ENCODE results near the gene CTNNA3. TPM values are rescaled to one million over a fixed set of nuclear protein-coding genes. Genes with fewer than 3 reads are reported as not detected.
"Not testable (repeated sequence)": the region's sequence is repeated elsewhere in the genome, so short reads cannot be mapped to it uniquely, and the experiment has no call there.

Gene CTNNA3
- polyA plus RNA-seq, 1 experiment: 0.26 TPM

DNA sequence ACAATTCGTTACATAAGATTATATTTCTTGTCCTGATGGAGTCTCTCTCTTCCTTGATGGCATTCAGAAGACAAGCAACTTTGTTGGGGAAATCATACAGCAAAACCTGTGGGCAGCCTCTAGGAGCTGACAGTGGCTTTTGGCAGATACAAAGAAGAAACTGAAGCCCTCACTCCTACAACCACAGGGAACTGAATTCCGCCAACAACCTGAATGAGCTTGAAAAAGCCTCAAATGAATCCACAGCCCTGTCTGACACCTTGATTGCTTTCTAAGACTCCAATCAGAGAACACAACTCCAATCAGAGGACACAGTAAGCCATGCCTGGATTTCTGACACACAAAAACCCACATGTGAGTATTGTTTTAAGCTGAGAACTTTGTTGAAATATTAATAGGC is 1346.9 kb downstream of the CTNNA3 start:
- Histone ChIP-seq H3K27ac (ENCODE audit: low read depth, low read length) (no peak overlapping the region), H3K27me3 (ENCODE audit: control insufficient read depth, insufficient read depth, low read length) (no peaks in the 10 kb centered on the region), H3K9me3 (ENCODE audit: control insufficient read depth, insufficient read depth, low read length) (no peaks in the 10 kb centered on the region), H3K4me3 (ENCODE audit: low read depth, low read length) (no peak overlapping the region)
- ChIA-PET CTCF (no interaction called here), POLR2A (no interaction called here)
- TF ChIP-seq, protein P1, sequence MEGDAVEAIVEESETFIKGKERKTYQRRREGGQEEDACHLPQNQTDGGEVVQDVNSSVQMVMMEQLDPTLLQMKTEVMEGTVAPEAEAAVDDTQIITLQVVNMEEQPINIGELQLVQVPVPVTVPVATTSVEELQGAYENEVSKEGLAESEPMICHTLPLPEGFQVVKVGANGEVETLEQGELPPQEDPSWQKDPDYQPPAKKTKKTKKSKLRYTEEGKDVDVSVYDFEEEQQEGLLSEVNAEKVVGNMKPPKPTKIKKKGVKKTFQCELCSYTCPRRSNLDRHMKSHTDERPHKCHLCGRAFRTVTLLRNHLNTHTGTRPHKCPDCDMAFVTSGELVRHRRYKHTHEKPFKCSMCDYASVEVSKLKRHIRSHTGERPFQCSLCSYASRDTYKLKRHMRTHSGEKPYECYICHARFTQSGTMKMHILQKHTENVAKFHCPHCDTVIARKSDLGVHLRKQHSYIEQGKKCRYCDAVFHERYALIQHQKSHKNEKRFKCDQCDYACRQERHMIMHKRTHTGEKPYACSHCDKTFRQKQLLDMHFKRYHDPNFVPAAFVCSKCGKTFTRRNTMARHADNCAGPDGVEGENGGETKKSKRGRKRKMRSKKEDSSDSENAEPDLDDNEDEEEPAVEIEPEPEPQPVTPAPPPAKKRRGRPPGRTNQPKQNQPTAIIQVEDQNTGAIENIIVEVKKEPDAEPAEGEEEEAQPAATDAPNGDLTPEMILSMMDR (IDR thresholded peaks at IDR 0.05; ENCODE audit: low read depth, low read length): no peak
- DNase-seq (ENCODE audit: low read depth, low spot score): no peak

DNA sequence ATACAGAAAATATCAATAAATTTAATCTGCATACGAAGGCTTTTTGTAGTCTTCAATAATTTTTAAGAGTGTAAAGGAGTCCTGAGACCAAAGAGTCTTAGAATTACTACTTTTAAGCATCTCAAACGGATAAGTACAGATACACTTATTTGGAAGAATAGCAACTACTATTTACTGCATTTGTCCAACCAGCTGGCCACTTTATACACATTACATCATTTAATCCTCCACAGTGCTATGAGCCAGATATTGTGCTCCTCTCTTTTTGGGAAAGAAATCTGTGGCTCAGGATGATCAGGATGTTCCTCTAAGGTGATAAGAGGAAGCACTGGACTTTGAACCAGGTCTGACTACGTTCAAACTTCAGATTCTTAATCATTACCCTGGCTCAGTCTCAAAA is 1358.8 kb downstream of the CTNNA3 start:
- POLR2A ChIA-PET: no interaction called here
- DNase-seq (ENCODE audit: low read depth, low spot score): no peak

DNA sequence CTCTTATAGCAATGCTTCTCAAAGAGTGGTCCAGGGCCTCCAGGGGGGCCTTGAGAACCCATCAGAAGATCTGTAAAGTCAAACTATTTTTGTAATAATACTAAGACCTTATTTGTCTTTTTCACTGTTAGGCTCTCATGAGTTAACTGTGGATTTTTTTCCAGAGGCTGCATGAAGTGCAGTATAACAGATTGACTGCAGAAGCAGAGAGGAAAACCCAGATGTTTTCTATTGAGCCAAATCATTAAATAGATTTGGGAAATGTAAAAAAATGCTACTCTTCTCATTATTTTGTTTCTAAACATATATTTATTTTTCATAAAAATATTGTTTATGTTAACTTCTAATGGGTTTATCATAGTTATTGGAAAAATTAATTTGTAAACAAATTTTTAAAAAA is 1359.2 kb downstream of the CTNNA3 start:
- Histone ChIP-seq H3K27ac (ENCODE audit: low read depth, low read length) (no peak overlapping the region), H3K4me3 (ENCODE audit: low read depth, low read length) (no peak overlapping the region), H3K27me3 (ENCODE audit: control insufficient read depth, insufficient read depth, low read length) (no peaks in the 10 kb centered on the region), H3K9me3 (ENCODE audit: control insufficient read depth, insufficient read depth, low read length) (no peaks in the 10 kb centered on the region)
- ChIA-PET POLR2A (no interaction called here), CTCF (no interaction called here)
- TF ChIP-seq, protein P1 (IDR thresholded peaks at IDR 0.05; ENCODE audit: low read depth, low read length): no peak
- DNase-seq (ENCODE audit: low read depth, low spot score): no peak

More for the DNA sequence above, 1358.8 kb downstream of the CTNNA3 start:
- TF ChIP-seq, protein P1 (IDR thresholded peaks at IDR 0.05; ENCODE audit: low read depth, low read length): no peak
- Histone ChIP-seq H3K27me3 (ENCODE audit: control insufficient read depth, insufficient read depth, low read length) (no peaks in the 10 kb centered on the region), H3K4me3 (ENCODE audit: low read depth, low read length) (no peak overlapping the region), H3K27ac (ENCODE audit: low read depth, low read length) (no peak overlapping the region), H3K9me3 (ENCODE audit: control insufficient read depth, insufficient read depth, low read length) (no peaks in the 10 kb centered on the region)
- CTCF ChIA-PET: no interaction called here

DNA sequence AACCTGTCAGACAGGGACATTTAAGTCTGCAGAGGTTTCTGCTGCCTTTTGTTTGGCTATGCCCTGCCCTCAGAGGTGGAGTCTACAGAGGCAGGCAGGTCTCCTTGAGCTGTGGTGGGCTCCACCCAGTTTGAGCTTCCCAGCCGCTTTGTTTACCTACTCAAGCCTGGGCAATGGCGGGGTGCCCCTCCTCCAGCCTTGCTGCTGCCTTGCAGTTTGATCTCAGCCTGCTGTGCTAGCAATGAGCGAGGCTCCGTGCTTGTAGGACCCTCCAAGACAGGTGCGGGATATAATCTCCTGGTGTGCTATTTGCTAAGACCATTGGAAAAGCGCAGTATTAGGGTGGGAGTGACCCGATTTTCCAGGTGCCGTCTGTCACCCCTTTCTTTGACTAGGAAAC is 1360.2 kb downstream of the CTNNA3 start:
- H3K27ac ChIP-seq (ENCODE audit: low read depth, low read length); DNase-seq (ENCODE audit: low read depth, low spot score); H3K4me3 ChIP-seq (ENCODE audit: low read depth, low read length); H3K27me3 ChIP-seq (ENCODE audit: control insufficient read depth, insufficient read depth, low read length); CTCF ChIA-PET; H3K9me3 ChIP-seq (ENCODE audit: control insufficient read depth, insufficient read depth, low read length); POLR2A ChIA-PET: not testable (repeated sequence)

DNA sequence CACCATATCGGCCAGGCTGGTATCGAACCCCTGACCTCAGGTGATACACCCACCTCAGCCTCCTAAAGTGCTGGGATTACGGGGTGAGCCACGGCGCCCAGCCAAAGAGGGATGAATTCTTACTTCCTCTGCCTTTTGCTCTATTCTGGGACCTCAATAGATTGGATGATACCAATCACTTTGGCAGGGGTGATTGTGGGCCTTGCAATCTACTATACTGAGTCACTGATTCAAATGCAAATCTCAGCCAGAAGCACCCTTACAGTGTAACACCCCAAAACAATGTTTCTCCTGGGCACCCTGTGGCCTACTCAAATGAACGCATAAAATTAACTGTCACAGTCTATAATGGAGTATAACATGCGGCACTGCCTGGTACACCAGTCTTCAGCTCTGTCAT is 1366.8 kb downstream of the CTNNA3 start:
- Histone ChIP-seq H3K27me3 (ENCODE audit: control insufficient read depth, insufficient read depth, low read length) (no peaks in the 10 kb centered on the region), H3K4me3 (ENCODE audit: low read depth, low read length) (no peak overlapping the region), H3K27ac (ENCODE audit: low read depth, low read length) (no peak overlapping the region), H3K9me3 (ENCODE audit: control insufficient read depth, insufficient read depth, low read length) (no peaks in the 10 kb centered on the region)
- POLR2A ChIA-PET: no interaction called here
- no peak for DNase-seq (ENCODE audit: low read depth, low spot score)
- CTCF ChIA-PET: no interaction called here
- TF ChIP-seq, protein P1 (IDR thresholded peaks at IDR 0.05; ENCODE audit: low read depth, low read length): no peak

DNA sequence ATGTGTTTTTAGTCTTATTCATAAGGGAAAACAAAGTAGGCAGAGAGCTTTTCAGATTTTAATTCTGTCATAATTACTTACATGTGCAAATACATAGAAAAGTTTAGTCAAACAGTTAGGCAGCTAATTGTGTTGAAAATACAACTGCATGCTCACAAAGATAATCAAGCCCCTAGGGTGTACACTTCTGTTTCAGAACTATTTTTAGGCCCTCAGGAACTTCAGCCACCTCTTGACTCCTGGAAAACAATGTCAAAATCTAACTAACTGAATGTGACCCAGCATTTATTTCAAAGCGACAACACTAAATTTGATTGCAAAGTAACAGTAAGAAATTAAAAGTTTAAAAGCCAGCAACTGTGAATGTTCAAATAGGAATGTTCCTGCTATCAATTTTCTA is 1369.1 kb downstream of the CTNNA3 start:
- no peaks in the 10 kb centered on the region for H3K9me3 ChIP-seq (ENCODE audit: control insufficient read depth, insufficient read depth, low read length)
- TF ChIP-seq, protein P1 (IDR thresholded peaks at IDR 0.05; ENCODE audit: low read depth, low read length): no peak
- DNase-seq (ENCODE audit: low read depth, low spot score): no peak
- CTCF ChIA-PET: no interaction called here
- no peak overlapping the region for H3K27ac ChIP-seq (ENCODE audit: low read depth, low read length)
- H3K4me3 ChIP-seq (ENCODE audit: low read depth, low read length): no peak overlapping the region
- no peaks in the 10 kb centered on the region for H3K27me3 ChIP-seq (ENCODE audit: control insufficient read depth, insufficient read depth, low read length)
- POLR2A ChIA-PET: no interaction called here
